Activated CD4-positive, alpha-beta memory T cell treated with anti-CD3 and anti-CD28 coated beads for 36 hours (primary cell): ENCODE data around the gene RERE. TPM values are rescaled to one million over a fixed set of nuclear protein-coding genes. Genes with fewer than 3 reads are reported as not detected.
A peak's percentile ranks its signal among the peaks of the same experiment; 100 is the strongest.

Experiments
- CTCF ChIA-PET: fragments of 350-600 bp; sonication (Branson Sonifier 250); formaldehyde crosslinking; loops from one replicate; lab custom pipeline; 2021; ENCODE audit warnings: antibody characterized with exemption, inconsistent platforms; lab: Charles Lee
- POLR2A ChIA-PET: fragments of 350-600 bp; sonication (Branson Sonifier 250); formaldehyde crosslinking; loops from one replicate; lab custom pipeline; 2021; ENCODE audit warnings: antibody characterized with exemption; lab: Charles Lee
- DNase-seq: peaks from one replicate; pipeline ENCODE4 v3.0.0-alpha.2; 2020
- H3K27ac Mint-ChIP-seq: one replicate; pipeline ENCODE4 v1.8.0; 2021; ENCODE audit warnings: mixed read lengths
- H3K27me3 Mint-ChIP-seq: one replicate; pipeline ENCODE4 v1.8.0; 2021; ENCODE audit warnings: mixed read lengths
- H3K36me3 Mint-ChIP-seq: one replicate; pipeline ENCODE4 v1.8.0; 2021; ENCODE audit warnings: mixed read lengths
- H3K4me1 Mint-ChIP-seq: one replicate; pipeline ENCODE4 v1.8.0; 2021; ENCODE audit warnings: low read depth, mixed read lengths
- H3K4me3 Mint-ChIP-seq: one replicate; pipeline ENCODE4 v1.8.0; 2021; ENCODE audit warnings: mild to moderate bottlenecking, mixed read lengths
- H3K9me3 Mint-ChIP-seq: one replicate; pipeline ENCODE4 v1.8.0; 2021; ENCODE audit warnings: mixed read lengths
- intact Hi-C: fragments of 100-400 bp; cut with micrococcal nuclease; formaldehyde crosslinking; loops from one replicate; pipeline ENCODE4 v1.15.1; 2023
- total RNA-seq, 2 experiments: library from RNA; stranded (reverse); gene quantifications; one replicate each; pipeline ENCODE4 v1.2.3, GENCODE V29; 2021

The RERE gene
- total RNA-seq, 2 experiments from 2014 or later = 45.0 to 50.5 TPM

DNA sequence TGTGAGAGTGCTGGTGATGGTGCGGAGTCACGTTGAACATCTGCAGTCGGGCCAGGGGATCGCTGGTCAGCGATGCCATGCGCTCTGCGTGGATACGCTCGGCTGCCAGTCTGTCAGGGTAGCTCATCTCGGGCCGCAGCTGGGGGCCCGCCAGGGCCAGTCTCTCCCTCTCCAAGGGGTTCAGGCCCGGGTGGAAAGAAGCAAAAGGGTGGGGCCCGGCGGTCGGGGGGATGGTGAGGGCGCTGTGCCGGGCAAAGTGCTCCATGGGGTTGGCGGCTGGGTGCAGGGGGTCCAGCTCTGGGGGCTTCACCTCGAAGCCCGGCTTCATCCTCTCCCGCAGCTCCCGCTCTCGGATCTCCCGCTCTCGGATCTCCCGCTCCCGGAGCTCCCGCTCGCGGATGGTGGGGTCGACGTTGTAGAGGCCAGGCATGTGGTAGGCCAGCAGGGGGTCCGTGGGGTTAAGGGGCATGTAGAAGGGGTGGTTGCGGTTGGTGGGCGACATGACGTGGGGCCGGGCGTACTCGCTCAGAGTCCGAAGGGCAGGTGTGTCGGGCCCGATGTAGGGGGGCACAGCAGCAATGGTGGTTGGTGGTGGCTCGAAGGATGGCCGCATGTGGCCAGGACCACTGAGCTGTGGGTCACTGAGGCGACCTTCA lies 459.1 kb downstream of the RERE start:
- no peaks in the 10 kb centered on the region for H3K27me3 Mint-ChIP-seq
- POLR2A ChIA-PET = interaction anchor here (0.5 kb wide), 1 partner anchor 158 kb away, joined by 4 read pairs; no protein-coding TSS in a partner anchor
- H3K4me3 Mint-ChIP-seq = no peak overlapping the region
- intact Hi-C loops = no loop called here
- CTCF ChIA-PET = interaction anchor here (0.9 kb wide), 1 partner anchor 343 kb away, joined by 4 read pairs; no protein-coding TSS in a partner anchor
- H3K9me3 Mint-ChIP-seq = no peaks in the 10 kb centered on the region
- no peaks in the 10 kb centered on the region for H3K4me1 Mint-ChIP-seq
- peaks cover 20% of the 10 kb centered on the region for H3K36me3 Mint-ChIP-seq
- no peak overlapping the region for H3K27ac Mint-ChIP-seq
- DNase-seq = no peak

DNA sequence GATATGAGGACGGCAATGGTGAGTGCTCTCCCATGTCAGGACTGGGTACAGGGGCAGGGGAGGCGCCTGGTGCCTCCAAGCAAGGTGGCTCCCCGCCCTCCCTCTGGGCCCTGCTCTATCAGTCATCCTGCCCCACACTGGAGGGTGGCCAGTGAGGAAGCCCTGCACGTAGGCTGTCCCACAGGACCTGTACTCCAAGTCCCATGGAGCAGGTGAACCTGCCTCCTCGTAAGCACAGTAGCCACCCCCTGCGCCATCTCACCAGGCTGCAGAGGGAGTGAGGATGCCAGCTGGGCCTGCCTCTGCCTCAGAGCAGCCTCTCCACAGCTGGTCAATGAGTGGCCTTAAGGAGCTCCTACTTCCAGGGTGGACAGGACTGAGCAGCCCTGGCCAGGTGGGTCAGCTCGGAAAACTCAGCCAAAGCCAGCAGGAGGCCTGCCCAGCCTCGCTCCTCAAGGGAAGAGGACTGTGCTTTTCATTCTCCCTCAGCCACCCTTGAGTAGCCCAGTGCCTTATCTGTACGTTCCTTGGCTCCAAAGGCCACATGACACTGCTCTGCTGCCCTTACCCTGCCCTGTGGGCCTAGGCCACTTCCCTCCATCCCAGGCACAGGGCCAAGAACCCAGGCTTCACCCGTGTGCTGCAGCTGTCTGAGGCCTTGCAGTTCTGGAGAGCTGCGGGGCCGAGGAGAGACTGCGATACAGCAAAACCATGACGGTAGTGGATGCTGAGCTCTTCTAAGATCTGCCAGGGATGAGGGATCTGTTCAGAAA lies 459.9 kb downstream of the RERE start:
- CTCF ChIA-PET = no interaction called here
- POLR2A ChIA-PET = no interaction called here
- H3K27ac Mint-ChIP-seq = no peak overlapping the region

DNA sequence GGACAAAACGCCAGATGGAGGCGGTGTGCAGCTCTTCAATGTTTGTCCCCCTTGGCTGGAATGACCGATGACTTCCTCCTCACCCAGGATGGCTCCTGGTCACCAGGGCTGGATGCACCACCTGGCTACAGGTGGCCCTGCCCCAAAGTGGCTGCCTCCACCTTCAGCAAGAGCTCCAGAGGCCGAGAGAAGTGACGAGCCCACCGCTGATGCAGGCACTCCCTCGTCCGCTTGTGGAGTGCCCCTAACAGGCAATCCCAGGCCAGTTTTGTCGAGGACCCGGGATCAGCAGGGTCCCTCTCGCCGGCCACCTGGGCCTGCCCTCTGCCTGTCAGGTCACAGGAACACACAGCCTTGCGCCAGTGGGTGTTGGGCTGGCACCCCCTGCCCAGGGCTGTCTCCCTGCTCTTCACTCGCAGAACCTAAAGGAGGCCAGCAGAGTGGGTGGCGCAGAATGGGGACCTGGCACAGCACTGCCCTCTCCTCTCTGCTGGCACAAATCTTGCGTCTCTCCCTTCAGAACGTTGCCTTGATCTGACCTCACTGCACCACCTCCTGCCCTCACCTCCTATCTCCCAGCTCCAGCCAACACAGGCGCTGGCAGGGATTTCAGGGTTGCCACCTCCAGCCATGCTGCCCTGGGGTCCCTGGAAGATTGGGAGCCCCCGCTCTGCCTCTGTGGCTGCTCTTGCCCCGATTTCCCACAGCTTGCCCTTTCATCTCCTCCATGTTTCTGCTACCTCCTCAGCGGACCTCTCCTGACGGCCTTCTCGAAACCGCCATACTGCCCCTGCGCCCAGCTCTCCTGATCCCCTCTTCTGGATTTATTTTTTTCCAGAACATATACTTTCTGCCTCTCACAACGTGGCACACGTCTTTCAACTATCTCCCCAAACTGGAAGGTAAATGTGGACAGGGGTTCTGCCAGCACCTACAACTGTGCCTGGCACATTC lies 460.9 kb downstream of the RERE start:
- intact Hi-C loops = no loop called here
- Mint-ChIP-seq H3K9me3 (no peaks in the 10 kb centered on the region), H3K27ac (no peak overlapping the region), H3K27me3 (no peaks in the 10 kb centered on the region), H3K36me3 (peaks cover 20% of the 10 kb centered on the region), H3K4me1 (no peaks in the 10 kb centered on the region), H3K4me3 (no peak overlapping the region)
- POLR2A ChIA-PET = no interaction called here
- CTCF ChIA-PET = no interaction called here
- no peak for DNase-seq

More for the DNA sequence above, 459.9 kb downstream of the RERE start:
- Mint-ChIP-seq H3K4me3 (no peak overlapping the region), H3K36me3 (peaks cover 20% of the 10 kb centered on the region), H3K27me3 (no peaks in the 10 kb centered on the region), H3K4me1 (no peaks in the 10 kb centered on the region), H3K9me3 (no peaks in the 10 kb centered on the region)
- no peak for DNase-seq
- intact Hi-C loops = no loop called here

DNA sequence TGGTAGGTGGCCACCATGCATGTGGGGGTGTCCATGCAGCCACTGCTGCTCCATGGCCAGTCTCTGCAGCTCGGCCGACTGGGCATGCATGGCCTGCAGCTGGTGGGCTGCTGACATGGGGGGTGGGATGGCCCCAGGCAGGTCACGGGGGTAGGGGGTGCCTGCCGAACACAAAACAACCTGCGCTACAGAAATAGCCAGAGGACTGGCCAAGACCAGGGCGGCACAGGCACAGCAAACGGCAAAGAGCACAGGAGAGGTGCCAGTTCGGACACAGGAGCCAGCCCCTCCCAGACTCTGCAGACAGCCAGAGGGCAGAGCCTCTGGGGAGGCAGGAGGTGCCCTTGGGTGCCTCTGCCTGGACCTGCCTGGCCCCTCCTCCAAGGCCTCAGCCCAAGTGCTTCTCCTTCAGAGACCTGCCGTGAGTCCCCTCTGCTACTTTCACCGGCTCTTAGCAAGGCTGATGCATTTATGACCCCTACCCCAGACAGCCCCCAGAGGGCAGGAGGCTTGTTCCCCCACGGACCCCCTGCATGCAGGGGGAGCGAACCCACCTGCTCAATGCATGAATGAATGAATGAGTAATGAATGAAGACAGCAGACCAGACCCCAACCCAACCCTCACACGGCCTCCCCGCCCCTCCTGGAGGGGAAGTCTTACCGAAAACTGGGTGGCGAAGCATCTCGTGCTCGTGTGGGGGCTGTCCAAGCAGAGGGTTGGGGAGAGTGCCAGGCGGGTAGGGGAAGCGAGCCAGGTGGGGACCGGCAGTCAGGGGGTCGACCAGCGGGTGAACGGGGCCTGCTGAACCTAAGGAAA lies 461.8 kb downstream of the RERE start:
- no peak for DNase-seq
- H3K9me3 Mint-ChIP-seq = no peaks in the 10 kb centered on the region
- H3K27me3 Mint-ChIP-seq = no peaks in the 10 kb centered on the region
- H3K36me3 Mint-ChIP-seq = peaks cover 17% of the 10 kb centered on the region
- H3K4me1 Mint-ChIP-seq = no peaks in the 10 kb centered on the region
- ChIA-PET CTCF (no interaction called here), POLR2A (no interaction called here)
- H3K27ac Mint-ChIP-seq = no peak overlapping the region
- H3K4me3 Mint-ChIP-seq = no peak overlapping the region
- intact Hi-C loops = no loop called here

DNA sequence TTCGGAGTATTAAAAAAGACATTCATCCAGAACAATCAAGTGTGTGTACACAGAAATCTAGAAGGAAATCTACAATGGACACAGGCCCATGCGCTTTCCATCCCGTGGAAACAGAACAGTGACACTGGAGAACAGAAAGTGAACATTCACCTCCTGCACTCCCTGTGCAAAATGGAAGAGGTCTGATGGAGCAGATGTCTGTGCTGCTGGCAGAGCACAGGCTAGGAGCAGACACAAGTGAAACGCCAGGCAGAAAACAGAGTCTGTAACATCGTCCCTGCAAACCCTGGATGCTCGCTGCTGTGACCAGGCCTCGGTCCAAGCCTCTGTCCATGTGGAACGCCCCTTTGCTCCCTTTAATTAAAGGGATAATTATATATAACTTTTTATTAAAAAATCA lies 463.4 kb downstream of the RERE start:
- Mint-ChIP-seq H3K36me3 (peaks cover 17% of the 10 kb centered on the region), H3K27ac (no peak overlapping the region), H3K4me3 (no peak overlapping the region), H3K4me1 (no peaks in the 10 kb centered on the region), H3K27me3 (no peaks in the 10 kb centered on the region), H3K9me3 (no peaks in the 10 kb centered on the region)
- DNase-seq = no peak
- ChIA-PET POLR2A (no interaction called here), CTCF (no interaction called here)
- intact Hi-C loops = no loop called here

DNA sequence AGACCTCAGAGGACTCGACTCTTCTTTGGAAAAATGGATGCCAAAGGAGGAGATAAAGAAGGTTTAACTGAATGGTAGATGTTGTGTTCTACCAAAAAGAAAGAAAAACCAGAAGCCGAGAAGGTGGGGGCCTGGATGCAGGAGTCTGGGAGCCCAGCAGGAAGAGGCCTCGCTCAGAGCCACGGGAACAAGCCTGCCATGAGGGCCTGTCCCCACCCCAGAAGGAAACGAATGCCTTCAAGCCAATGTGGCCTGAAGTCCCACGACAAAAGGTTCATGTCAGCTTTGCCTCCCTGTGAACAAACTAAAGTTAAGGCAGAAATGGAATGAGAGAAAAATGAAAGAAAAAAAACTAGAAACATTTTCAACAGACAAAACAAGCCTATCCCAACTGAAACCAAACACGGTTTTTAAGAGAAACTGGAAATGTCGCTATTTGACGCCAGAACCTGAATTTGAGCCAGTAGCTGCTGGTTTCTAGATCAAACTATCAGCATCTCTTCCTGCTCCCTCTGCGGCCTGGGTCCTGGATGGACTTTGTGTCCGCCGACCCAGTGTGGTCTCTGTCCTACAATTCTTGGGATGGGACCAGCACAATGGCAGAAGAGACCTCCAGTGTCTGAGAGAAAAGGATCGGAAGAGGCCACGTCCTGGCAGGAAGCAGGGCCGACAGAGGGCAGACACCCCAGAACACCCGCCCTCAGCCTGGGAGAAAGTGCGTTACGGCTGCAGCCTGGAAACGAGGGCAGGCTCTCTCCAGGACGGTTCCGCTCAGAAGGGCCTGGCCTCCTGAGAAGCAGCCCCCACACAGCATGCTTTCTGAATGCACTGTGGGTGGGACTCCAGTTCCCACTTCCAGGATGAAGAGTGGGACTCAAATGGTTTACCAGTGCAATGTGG lies 464.3 kb downstream of the RERE start:
- DNase-seq = no peak
- Mint-ChIP-seq H3K4me3 (no peak overlapping the region), H3K27ac (no peak overlapping the region), H3K4me1 (peaks cover 2% of the 10 kb centered on the region), H3K36me3 (peaks cover 15% of the 10 kb centered on the region), H3K9me3 (no peaks in the 10 kb centered on the region), H3K27me3 (peaks cover 2% of the 10 kb centered on the region)
- ChIA-PET POLR2A (no interaction called here), CTCF (interaction anchor here (8.0 kb wide), 1 partner anchor 338 kb away, joined by 156 read pairs; no protein-coding TSS in a partner anchor)
- intact Hi-C loops = no loop called here

DNA sequence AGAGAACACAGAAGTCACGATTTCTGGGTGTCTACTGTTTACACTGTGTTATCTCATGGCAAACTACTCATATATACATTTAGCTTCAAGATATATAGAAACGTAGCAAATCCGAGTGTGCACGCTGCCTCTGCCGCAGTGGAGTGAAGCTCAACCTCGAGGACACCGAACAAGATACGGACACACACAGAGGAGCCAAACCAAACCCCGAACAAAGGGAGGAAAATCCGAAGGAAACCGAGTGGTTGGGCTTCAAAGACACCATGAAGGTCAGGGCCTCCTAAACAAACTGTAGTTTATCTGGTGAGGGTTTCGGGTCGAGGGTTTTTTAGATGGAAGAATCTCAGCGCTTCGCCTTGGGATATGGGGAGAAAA lies 465.0 kb downstream of the RERE start:
- POLR2A ChIA-PET = no interaction called here
- peaks cover 2% of the 10 kb centered on the region for H3K27me3 Mint-ChIP-seq
- no peak overlapping the region for H3K4me3 Mint-ChIP-seq
- H3K27ac Mint-ChIP-seq = no peak overlapping the region
- no peak for DNase-seq
- CTCF ChIA-PET = interaction anchor here (8.0 kb wide), 1 partner anchor 337 kb away, joined by 156 read pairs; no protein-coding TSS in a partner anchor
- no peaks in the 10 kb centered on the region for H3K9me3 Mint-ChIP-seq
- peaks cover 10% of the 10 kb centered on the region for H3K36me3 Mint-ChIP-seq
- intact Hi-C loops = no loop called here
- H3K4me1 Mint-ChIP-seq = peaks cover 2% of the 10 kb centered on the region

DNA sequence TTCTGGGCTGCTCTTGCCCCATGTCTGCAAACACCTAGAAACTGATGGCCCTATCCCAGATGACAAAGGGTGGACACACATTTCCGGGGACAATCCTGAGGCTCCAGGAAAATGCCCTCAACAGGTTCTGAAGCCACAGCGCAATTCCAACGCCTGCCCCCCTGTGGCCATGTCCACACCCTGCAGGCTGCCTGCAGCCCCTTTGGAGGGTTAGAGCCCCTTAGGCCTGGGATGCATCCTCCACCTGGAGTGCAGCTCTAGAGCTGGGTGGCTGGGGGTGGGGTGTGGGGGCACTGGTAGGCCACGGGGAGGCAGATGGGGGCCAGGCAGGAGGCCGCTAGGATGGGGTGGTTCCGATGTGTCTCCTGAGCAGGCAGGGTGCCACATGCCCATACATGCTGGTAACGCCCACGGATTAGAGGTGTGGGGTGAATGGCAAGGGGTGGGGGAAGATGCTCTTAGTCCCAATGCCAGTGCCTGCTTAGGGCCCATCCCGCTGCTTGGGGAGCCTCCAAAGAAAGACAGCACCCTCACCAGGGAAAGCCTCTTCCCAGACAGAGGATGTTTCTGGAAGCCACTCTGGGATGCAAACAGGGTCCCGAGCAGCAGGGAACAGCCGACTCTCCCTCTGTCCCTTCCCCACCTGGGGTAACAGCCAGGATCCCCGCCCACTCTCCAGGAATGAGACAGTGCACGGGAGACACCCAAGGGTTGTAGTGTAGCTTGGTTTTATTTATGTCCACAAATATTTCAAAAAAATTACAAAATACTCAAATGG lies 465.6 kb downstream of the RERE start:
- H3K4me1 Mint-ChIP-seq = peaks cover 2% of the 10 kb centered on the region
- CTCF ChIA-PET = interaction anchor here (0.6 to 8.0 kb wide), 9 partner anchors 16 to 497 kb away, joined by 3 to 156 read pairs (median 4); no protein-coding TSS in a partner anchor
- peak; percentile 26 for DNase-seq
- H3K9me3 Mint-ChIP-seq = no peaks in the 10 kb centered on the region
- POLR2A ChIA-PET = no interaction called here
- intact Hi-C loops = no loop called here
- H3K27me3 Mint-ChIP-seq = peaks cover 2% of the 10 kb centered on the region
- H3K4me3 Mint-ChIP-seq = no peak overlapping the region
- H3K27ac Mint-ChIP-seq = no peak overlapping the region
- H3K36me3 Mint-ChIP-seq = peaks cover 9% of the 10 kb centered on the region

DNA sequence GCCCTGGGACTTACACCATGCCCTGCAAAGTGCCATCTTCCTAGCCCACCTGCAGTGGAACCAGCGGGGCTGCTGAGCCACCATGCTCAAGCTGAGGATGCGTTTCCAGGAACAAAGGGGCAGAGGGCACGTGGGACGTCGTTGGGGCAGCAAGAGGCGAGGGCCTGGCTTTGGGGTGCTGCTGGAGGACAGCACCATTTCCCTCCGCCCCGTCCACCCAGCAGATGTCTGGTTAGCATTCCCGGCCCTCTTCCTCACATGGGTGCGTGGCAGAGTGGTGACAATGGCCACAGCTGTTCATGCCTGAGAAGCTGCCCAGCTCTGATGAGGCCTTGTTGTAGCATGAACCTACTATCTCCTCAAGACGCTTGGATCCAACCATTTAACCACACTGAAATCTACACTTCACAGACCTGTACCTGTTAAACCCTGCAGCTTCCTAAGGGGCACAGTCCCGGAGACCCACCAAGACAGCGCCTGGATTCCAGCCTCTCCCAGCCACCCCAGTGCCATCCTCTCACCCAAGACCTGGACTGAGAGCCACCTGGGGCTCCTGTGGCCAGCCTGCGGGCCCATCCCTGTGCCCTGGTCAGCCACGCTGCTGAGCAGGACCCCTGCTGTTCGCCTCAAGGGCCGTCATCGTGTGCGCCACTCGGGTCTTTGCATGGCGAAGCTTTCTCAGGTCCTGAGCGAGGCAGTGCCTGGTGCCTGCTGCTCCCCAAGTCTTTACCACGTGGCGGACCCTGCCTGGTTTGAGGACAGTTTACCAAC lies 466.3 kb downstream of the RERE start:
- ChIA-PET CTCF (interaction anchor here (0.6 to 8.0 kb wide), 16 partner anchors 17 to 497 kb away, joined by 3 to 156 read pairs (median 4); partner anchors contain the start of gene SLC45A1), POLR2A (no interaction called here)
- no peak overlapping the region for H3K27ac Mint-ChIP-seq
- H3K36me3 Mint-ChIP-seq = peaks cover 4% of the 10 kb centered on the region
- intact Hi-C loops = no loop called here
- no peaks in the 10 kb centered on the region for H3K9me3 Mint-ChIP-seq
- DNase-seq = no peak
- H3K4me3 Mint-ChIP-seq = no peak overlapping the region
- H3K4me1 Mint-ChIP-seq = peaks cover 2% of the 10 kb centered on the region
- H3K27me3 Mint-ChIP-seq = peaks cover 2% of the 10 kb centered on the region
